IMR-90 (cell line): ENCODE data around the gene NTM.

Source experiments
- BHLHE40 ChIP-seq: fragments of 150-350 bp; IDR thresholded peaks from 2 replicates; pipeline ENCODE4 v1.6.1; 2016; ENCODE audit warnings: mild to moderate bottlenecking, low read depth, low read length
- CTCF ChIP-seq: conservative IDR thresholded peaks from 2 replicates; pipeline ENCODE4 v1.5.1; 2012; ENCODE audit warnings: mild to moderate bottlenecking, low read depth, low read length, improper control_type of control experiment
- ELK1 ChIP-seq: fragments of 150-350 bp; IDR thresholded peaks from 2 replicates; pipeline ENCODE4 v1.6.1; 2016; ENCODE audit warnings: low read depth, mild to moderate bottlenecking, low read length, moderate library complexity, borderline replicate concordance
- MAFK ChIP-seq: IDR thresholded peaks from 2 replicates; pipeline ENCODE4 v1.6.1; 2012; ENCODE audit warnings: low read depth, low read length, improper control_type of control experiment
- MAZ ChIP-seq: IDR thresholded peaks from 2 replicates; pipeline ENCODE4 v1.6.1; 2012; ENCODE audit warnings: low read depth, mild to moderate bottlenecking, low read length, improper control_type of control experiment, moderate library complexity, borderline replicate concordance
- MXI1 ChIP-seq: IDR thresholded peaks from 2 replicates; pipeline ENCODE4 v1.6.1; 2012; ENCODE audit warnings: low read depth, mild to moderate bottlenecking, low read length, moderate library complexity, borderline replicate concordance
- POLR2A ChIP-seq: IDR thresholded peaks from 2 replicates; pipeline ENCODE4 v1.6.1; 2012; ENCODE audit warnings: mild to moderate bottlenecking, low read depth, low read length
- RAD21 ChIP-seq: IDR thresholded peaks from 2 replicates; pipeline ENCODE4 v1.6.1; 2012; ENCODE audit warnings: low read length, improper control_type of control experiment
- RCOR1 ChIP-seq: IDR thresholded peaks from 2 replicates; pipeline ENCODE4 v1.6.1; 2012; ENCODE audit warnings: mild to moderate bottlenecking, low read length, improper control_type of control experiment; ENCODE audit not compliant: insufficient replicate concordance
- RFX5 ChIP-seq: IDR thresholded peaks from 2 replicates; pipeline ENCODE4 v1.8.0; 2012; ENCODE audit warnings: low read depth, mild to moderate bottlenecking, low read length, moderate library complexity
- USF2 ChIP-seq: fragments of 150-350 bp; IDR thresholded peaks from 2 replicates; pipeline ENCODE4 v1.6.1; 2017; ENCODE audit warnings: mild to moderate bottlenecking, antibody characterized with exemption, low read length, low read depth

GRCh38 chr11:131662993-131663392 lies 292.6 kb downstream of the NTM start:
- no peak for TF ChIP-seq POLR2A
- no peak for TF ChIP-seq MXI1
- no peak for TF ChIP-seq CTCF
- TF ChIP-seq RAD21: no peak
- TF ChIP-seq RCOR1: no peak
- TF ChIP-seq MAZ: no peak
- TF ChIP-seq RFX5: no peak
- no peak for TF ChIP-seq ELK1
- TF ChIP-seq USF2: no peak
- no peak for TF ChIP-seq MAFK
- TF ChIP-seq BHLHE40: no peak
